Loucy (cell line): Measurements from ENCODE around the gene IFI44L.

ENCODE experiments used
- CTCF ChIP-seq: fragments of 200-600 bp; sonication (generic); conservative IDR thresholded peaks from 2 replicates; pipeline ENCODE4 v1.5.1; 2014; ENCODE audit warnings: mild to moderate bottlenecking, antibody characterized with exemption, low read length
- EZH2phosphoT487 ChIP-seq: fragments of 200-600 bp; IDR thresholded peaks from 2 replicates; pipeline ENCODE4 v1.6.1; 2018; ENCODE audit warnings: antibody characterized with exemption, mild to moderate bottlenecking, moderate library complexity, borderline replicate concordance

- TF ChIP-seq CTCF (no peak), EZH2phosphoT487 (no peak)
Observed at GRCh38 chr1:78607944-78608343, 12.3 kb upstream of the IFI44L start.
